H1 (cell line): Measurements from ENCODE around the gene OASL. TPM values are rescaled to one million over a fixed set of nuclear protein-coding genes. Genes with fewer than 3 reads are reported as not detected.

Experiments
- CTCF ChIA-PET: fragments of 300-600 bp; sonication (Branson Sonifier 250); formaldehyde crosslinking; loops from one replicate; lab custom pipeline; 2021; ENCODE audit not compliant: partially characterized antibody; lab: Charles Lee
- POLR2A ChIA-PET: fragments of 300-600 bp; sonication (Branson Sonifier 250); formaldehyde crosslinking; loops from one replicate; lab custom pipeline; 2021; ENCODE audit warnings: inconsistent platforms; ENCODE audit not compliant: partially characterized antibody; lab: Charles Lee
- DNase-seq, 2 experiments: peaks; one replicate each; pipeline versions ENCODE4 v3.0.0 to v3.0.0-alpha.2; 2010 to 2022; ENCODE audit warnings: low spot score in 2 of 2, low read depth in 1 of 2, mixed read lengths in 1 of 2
- FAIRE-seq: peaks from 2 replicates; lab custom pipeline; 2011; peaks lifted over from hg19 to GRCh38; lab: Jason Lieb, UNC
- H2AFZ ChIP-seq: 2 replicates; pipeline ENCODE4 v1.8.1; 2012; ENCODE audit warnings: low read length, inconsistent platforms
- H2AK5ac ChIP-seq: 2 replicates; pipeline ENCODE4 v1.6.1; 2013; ENCODE audit warnings: low read depth, low read length
- H2BK120ac ChIP-seq: replicated peaks from 2 replicates; pipeline ENCODE3; 2013; ENCODE audit warnings: low read depth, low read length, inconsistent platforms
- H2BK12ac ChIP-seq: 2 replicates; pipeline ENCODE4 v1.6.1; 2013; ENCODE audit warnings: low read depth, low read length
- H2BK15ac ChIP-seq: 2 replicates; pipeline ENCODE4 v1.6.1; 2013; ENCODE audit warnings: low read length
- H2BK20ac ChIP-seq: 2 replicates; pipeline ENCODE4 v1.6.1; 2013; ENCODE audit warnings: low read length
- H2BK5ac ChIP-seq: 2 replicates; pipeline ENCODE4 v1.6.1; 2013; ENCODE audit warnings: low read depth, low read length
- H3K14ac ChIP-seq: 2 replicates; pipeline ENCODE4 v1.6.1; 2013; ENCODE audit warnings: inconsistent platforms; ENCODE audit not compliant: insufficient read length
- H3K18ac ChIP-seq: 2 replicates; pipeline ENCODE4 v1.6.1; 2013; ENCODE audit warnings: low read length; ENCODE audit errors: extremely low read depth
- H3K23ac ChIP-seq: 2 replicates; pipeline ENCODE4 v1.6.1; 2013; ENCODE audit warnings: inconsistent platforms; ENCODE audit not compliant: insufficient read length
- H3K23me2 ChIP-seq: 2 replicates; pipeline ENCODE4 v1.6.1; 2013; ENCODE audit warnings: low read depth, low read length
- H3K27ac ChIP-seq: 2 replicates; pipeline ENCODE4 v1.6.1; 2011; ENCODE audit warnings: low read depth, low read length, inconsistent platforms
- H3K27me3 ChIP-seq, 4 experiments: replicated peaks in 1 of 4; 1 replicate in 1 of 4; 2 replicates in 3 of 4; pipeline versions ENCODE4 v1.6.1 to v1.8.1; 2011 to 2013; ENCODE audit warnings: low read length in 3 of 4, mild to moderate bottlenecking in 3 of 4, inconsistent platforms in 2 of 4, mixed read lengths in 2 of 4, moderate library complexity in 1 of 4; ENCODE audit not compliant: control insufficient read depth in 3 of 4, insufficient read depth in 3 of 4; ENCODE audit errors: extremely low read depth in 1 of 4
- H3K36me3 ChIP-seq, 4 experiments: 2 replicates each; pipeline versions ENCODE4 v1.6.1 to v1.8.1; 2011 to 2013; ENCODE audit warnings: mild to moderate bottlenecking in 4 of 4, low read length in 3 of 4, moderate library complexity in 2 of 4, control low read depth in 1 of 4, inconsistent platforms in 1 of 4; ENCODE audit not compliant: insufficient read depth in 4 of 4, control insufficient read depth in 2 of 4
- H3K4ac ChIP-seq: replicated peaks from 2 replicates; pipeline ENCODE3; 2013; ENCODE audit warnings: low read length, low read depth, mixed read lengths, inconsistent platforms; ENCODE audit not compliant: insufficient read length
- H3K4me1 ChIP-seq, 4 experiments: replicated peaks in 1 of 4; 1 replicate in 1 of 4; 2 replicates in 3 of 4; pipeline versions ENCODE4 v1.6.1 to v1.8.1; 2011 to 2013; ENCODE audit warnings: low read length in 3 of 4, inconsistent platforms in 2 of 4, mixed read lengths in 1 of 4; ENCODE audit not compliant: insufficient read depth in 4 of 4, control insufficient read depth in 3 of 4
- H3K4me2 ChIP-seq, 2 experiments: 2 replicates each; pipeline versions ENCODE4 v1.6.1 to v1.8.1; 2011 to 2013; ENCODE audit warnings: low read depth in 2 of 2, low read length in 2 of 2, control low read depth in 1 of 2, inconsistent platforms in 1 of 2, mild to moderate bottlenecking in 1 of 2; ENCODE audit not compliant: insufficient read depth in 1 of 2
- H3K4me3 ChIP-seq, 4 experiments: fragments of 200-600, 300-600 bp in 1 of 4; sonication (generic), shearing (Covaris generic), sonication (Bioruptor Twin) in 1 of 4; 2 replicates each; pipeline versions ENCODE4 v1.5.1 to v1.8.1; 2011 to 2016; ENCODE audit warnings: low read length in 4 of 4, low read depth in 3 of 4, control low read depth in 2 of 4, inconsistent platforms in 2 of 4, mild to moderate bottlenecking in 2 of 4, mixed read lengths in 1 of 4, moderate library complexity in 1 of 4; ENCODE audit not compliant: insufficient read depth in 2 of 4; ENCODE audit errors: extremely low read depth in 1 of 4
- H3K56ac ChIP-seq: replicated peaks from 2 replicates; pipeline ENCODE3; 2013; ENCODE audit warnings: low read depth, mild to moderate bottlenecking, mixed read lengths, low read length, inconsistent platforms; ENCODE audit not compliant: insufficient read length
- H3K79me1 ChIP-seq: 2 replicates; pipeline ENCODE4 v1.6.1; 2013; ENCODE audit warnings: low read depth, low read length, control low read depth
- H3K79me2 ChIP-seq, 2 experiments: 2 replicates each; pipeline versions ENCODE4 v1.6.1 to v1.8.1; 2012 to 2013; ENCODE audit warnings: low read length in 2 of 2, mild to moderate bottlenecking in 2 of 2, inconsistent platforms in 1 of 2; ENCODE audit not compliant: insufficient read depth in 2 of 2, control insufficient read depth in 1 of 2
- H3K9ac ChIP-seq, 4 experiments: replicated peaks in 1 of 4; 1 replicate in 1 of 4; 2 replicates in 3 of 4; pipeline versions ENCODE4 v1.6.1 to v1.8.1; 2011 to 2013; ENCODE audit warnings: low read depth in 3 of 4, low read length in 3 of 4, control low read depth in 2 of 4, mild to moderate bottlenecking in 2 of 4, moderate library complexity in 2 of 4, inconsistent platforms in 1 of 4; ENCODE audit errors: extremely low read depth in 1 of 4
- H3K9me3 ChIP-seq, 2 experiments: 2 replicates each; pipeline versions ENCODE4 v1.6.1 to v1.8.1; 2012 to 2013; ENCODE audit warnings: mild to moderate bottlenecking in 2 of 2, moderate library complexity in 2 of 2, control low read depth in 1 of 2, inconsistent platforms in 1 of 2, low read depth in 1 of 2, low read length in 1 of 2, mixed read lengths in 1 of 2; ENCODE audit not compliant: insufficient read depth in 2 of 2
- H4K20me1 ChIP-seq, 2 experiments: replicated peaks in 1 of 2; 2 replicates each; pipeline versions ENCODE3 to v1.8.1; 2011 to 2013; ENCODE audit warnings: inconsistent platforms in 2 of 2, low read length in 2 of 2, mild to moderate bottlenecking in 1 of 2; ENCODE audit not compliant: insufficient read depth in 2 of 2, control insufficient read depth in 1 of 2
- H4K5ac ChIP-seq: 2 replicates; pipeline ENCODE4 v1.6.1; 2013; ENCODE audit warnings: low read length, low read depth, mixed read lengths, inconsistent platforms; ENCODE audit not compliant: insufficient read length
- H4K8ac ChIP-seq: 2 replicates; pipeline ENCODE4 v1.8.0; 2013; ENCODE audit warnings: mild to moderate bottlenecking, moderate library complexity, low read length, inconsistent platforms; ENCODE audit not compliant: insufficient read depth; ENCODE audit errors: extremely low read depth
- H4K91ac ChIP-seq: replicated peaks from 2 replicates; pipeline ENCODE3; 2013; ENCODE audit warnings: low read length, mixed read lengths, inconsistent platforms; ENCODE audit not compliant: insufficient read length
- CTBP2 ChIP-seq: IDR thresholded peaks from 2 replicates; pipeline ENCODE4 v1.7.0; 2011; ENCODE audit warnings: borderline replicate concordance, mild to moderate bottlenecking, moderate library complexity, mixed read lengths, low read length; ENCODE audit not compliant: insufficient read depth, insufficient read length
- GTF2F1 ChIP-seq: IDR thresholded peaks from 2 replicates; pipeline ENCODE4 v1.6.1; 2012; ENCODE audit warnings: low read depth, low read length, improper control_type of control experiment, borderline replicate concordance
- RAD21 ChIP-seq, 2 experiments: IDR thresholded peaks in 1 of 2; conservative IDR thresholded peaks in 1 of 2; 2 replicates each; pipeline ENCODE4 v1.6.1; 2011; ENCODE audit warnings: low read depth in 2 of 2, low read length in 2 of 2, improper control_type of control experiment in 1 of 2, inconsistent platforms in 1 of 2, mild to moderate bottlenecking in 1 of 2, moderate library complexity in 1 of 2
- WGBS, 2 experiments: shearing (Covaris generic) in 1 of 2; methylation state at CpG; one replicate each; pipeline versions ENCODE4 v1.1.6 to v1.1.7; 2013 to 2015; ENCODE audit warnings: low lambda C conversion rate in 2 of 2, mixed read lengths in 2 of 2, inconsistent platforms in 1 of 2, low coverage in 1 of 2, missing lambda C conversion rate in 1 of 2; ENCODE audit not compliant: insufficient replicate concordance in 2 of 2, insufficient coverage in 1 of 2, insufficient read length in 1 of 2; ENCODE audit errors: extremely low coverage in 1 of 2, missing lambda C conversion rate in 1 of 2; 5-methylcytosine and 5-hydroxymethylcytosine counted together
- polyA plus RNA-seq, 7 experiments: library from polyadenylated mRNA; depleted of rRNA in 3 of 7; stranded (reverse) in 5 of 7; unstranded in 2 of 7; fragments of >200 nt in 5 of 7; fragments of 200-250 nt in 2 of 7; gene quantifications; 1 replicate in 5 of 7; 2 replicates in 1 of 7; 4 replicates in 1 of 7; pipeline versions ENCODE4 v1.2.1 to v1.2.3, GENCODE V29; 2011 to 2013; ENCODE audit warnings: missing spikeins in 2 of 7, mixed read lengths in 2 of 7
- total RNA-seq: library from RNA; stranded (reverse); fragmentation: NEBNext Ultra II Directional; extraction: Animal tissue kit (Norgen Biotek cat#: 25700); gene quantifications from 2 replicates; pipeline ENCODE4 v1.2.1, GENCODE V29; 2021

The OASL gene
- total and polyA plus RNA-seq, 2 of the 8 experiments (the other 6 are each of a cell fraction or from before 2014, with no cell fraction given), result not detected

DNA sequence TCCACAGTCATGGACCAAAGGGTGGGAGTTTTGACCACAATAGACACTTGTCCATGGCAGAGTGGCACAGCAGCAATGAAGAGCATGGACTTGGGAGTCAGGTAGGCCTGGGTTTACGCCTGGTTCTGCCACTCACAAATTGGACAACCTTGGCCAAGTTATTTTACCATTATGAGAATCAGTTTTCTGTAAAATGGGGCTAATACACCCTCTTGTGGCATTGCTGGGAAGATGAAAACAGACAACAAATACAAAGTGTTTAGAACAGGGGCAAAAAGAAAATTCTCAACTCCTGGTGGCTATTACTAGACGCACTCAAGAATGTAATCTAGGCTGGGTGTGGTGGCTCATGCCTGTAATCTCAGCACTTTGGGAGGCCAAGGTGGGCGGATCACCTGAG lies 25.3 kb downstream of the OASL start:
- Histone ChIP-seq H3K9ac (no peak overlapping the region), H4K8ac (no peak overlapping the region), H3K18ac (no peak overlapping the region), H2BK20ac (no peak overlapping the region), H4K5ac (no peak overlapping the region), H3K4me2 (no peak overlapping the region), H3K36me3 (peaks cover 10 to 18% (median 14%) of the 10 kb centered on the region in 4 experiments), H4K20me1 (peaks cover 2% of the 10 kb centered on the region in 2 experiments), H2BK5ac (no peak overlapping the region), H2AK5ac (no peak overlapping the region), H3K23ac (no peak overlapping the region), H3K79me2 (peaks cover 0 to 13% of the 10 kb centered on the region in 2 experiments; a peak in 3 of 4 replicates), H3K4me3 (no peak overlapping the region), H3K4me1 (peaks cover 0 to 4% (median 3%) of the 10 kb centered on the region in 4 experiments; a peak in 5 of 7 replicates), H2BK120ac (no peak overlapping the region), H2BK15ac (no peak overlapping the region), H3K23me2 (peaks cover 3% of the 10 kb centered on the region; the same call in 1 of the 2 replicates), H2BK12ac (no peak overlapping the region), H2AFZ (no peak overlapping the region), H4K91ac (no peak overlapping the region), H3K27me3 (no peaks in the 10 kb centered on the region), H3K9me3 (no peaks in the 10 kb centered on the region), H3K27ac (no peak overlapping the region), H3K79me1 (no peaks in the 10 kb centered on the region; the same call in none of the 2 replicates), H3K4ac (no peak overlapping the region), H3K56ac (no peak overlapping the region), H3K14ac (no peak overlapping the region)
- POLR2A ChIA-PET, result no interaction called here
- DNase-seq (no peak), FAIRE-seq (no peak)
- CTCF ChIA-PET, result interaction anchor here (0.9 to 1.3 kb wide), 4 partner anchors 8 to 209 kb away, joined by 3 to 5 read pairs (median 4); no protein-coding TSS in a partner anchor
- WGBS, 2 experiments, result 80% methylated on average over 3 of the region's 3 CpGs; no CpG with 5 or more reads in 1 of the 2 experiments
- TF ChIP-seq RAD21 (IDR thresholded peaks at IDR 0.05 in 1 of 2, conservative IDR thresholded peaks at IDR 0.05 in 1 of 2; ENCODE audit: low read depth in 2 of 2, low read length in 2 of 2), result 0 out of 4 replicates have a peak, but pooled peaks of 1 of the 2 experiments have one; percentile 6
- no peak for TF ChIP-seq GTF2F1
- TF ChIP-seq CTBP2, result no peak
